Ovary (tissue), 9 donors: ENCODE results near the gene WNK1. TPM values are rescaled to one million over a fixed set of nuclear protein-coding genes. Genes with fewer than 3 reads are reported as not detected.

Experiments
- DNase-seq, 5 donors: peaks; one replicate each; pipeline ENCODE4 v3.0.0-alpha.2; 2019 to 2020
- H3K27ac ChIP-seq, 2 donors: fragments of 200-600 bp; one replicate each; pipeline versions ENCODE4 v1.5.1 to v1.8.0; 2019 to 2022
- H3K27me3 ChIP-seq: fragments of 200-600 bp; one replicate; pipeline ENCODE4 v1.8.0; 2022
- H3K36me3 ChIP-seq: fragments of 200-600 bp; sonication (generic); one replicate; pipeline ENCODE4 v1.5.1; 2019
- H3K4me1 ChIP-seq: one replicate; pipeline ENCODE4 v1.8.1; 2013; ENCODE audit warnings: mild to moderate bottlenecking, moderate library complexity; ENCODE audit not compliant: insufficient read depth
- H3K4me3 ChIP-seq: fragments of 200-600 bp; sonication (generic); one replicate; pipeline ENCODE4 v1.5.1; 2017
- H3K9me3 ChIP-seq, 2 donors: fragments of 200-600 bp in 1 of 2; sonication (generic) in 1 of 2; one replicate each; pipeline versions ENCODE4 v1.5.1 to v1.8.1; 2013 to 2019; ENCODE audit warnings: mild to moderate bottlenecking in 1 of 2, moderate library complexity in 1 of 2
- CTCF ChIP-seq, 3 donors: fragments of 450-650 bp in 2 of 3; fragments of 200-600 bp in 1 of 3; IDR thresholded peaks; one replicate each; pipeline versions ENCODE4 v1.5.1 to v1.8.0; 2016 to 2022; ENCODE audit warnings: antibody characterized with exemption in 3 of 3, mild to moderate bottlenecking in 1 of 3
- EP300 ChIP-seq: sonication (generic); formaldehyde crosslinking; IDR thresholded peaks from one replicate; pipeline ENCODE4 v1.6.1; 2017; ENCODE audit warnings: antibody characterized with exemption
- POLR2A ChIP-seq: fragments of 450-650 bp; IDR thresholded peaks from one replicate; pipeline ENCODE4 v1.6.1; 2017; ENCODE audit warnings: antibody characterized with exemption, mild to moderate bottlenecking, moderate library complexity
- WGBS, 3 donors: extraction: QIAGEN DNeasy Blood & Tissue Kit in 1 of 3; methylation state at CpG; one replicate each; pipeline versions ENCODE4 v1.1.5 to v1.1.7; 2013 to 2017; 5-methylcytosine and 5-hydroxymethylcytosine counted together
- intact Hi-C, 4 donors: fragments of 100-400 bp; cut with DNase I; formaldehyde crosslinking; loops; one replicate each; pipeline versions ENCODE4 v1.11.0 to v1.15.1; 2022 to 2023
- polyA plus RNA-seq, 2 donors: library from polyadenylated mRNA; stranded (reverse); fragments of 200-250 nt in 1 of 2; fragments of 350-450 nt in 1 of 2; fragmentation: Illumina TruSeq in 1 of 2; extraction: RNeasy Lipid Tissue Mini Kit (QIAGEN cat#74804) in 1 of 2; gene quantifications; one replicate each; pipeline ENCODE4 v1.2.3, GENCODE V29; 2013 to 2014
- total RNA-seq, 7 donors: library from RNA; depleted of rRNA in 2 of 7; stranded (reverse); fragments of >200 nt in 2 of 7; fragmentation: NEBNext Ultra II Directional in 3 of 7; extraction: Animal tissue kit (Norgen Biotek cat#: 25700) in 3 of 7; gene quantifications; one replicate each; pipeline versions ENCODE4 v1.1.0 to v1.2.4, GENCODE V29; 2016 to 2023
- donor health status: DM: no; HTN: no; CAD: no; lungs with moderate emphysema.
- donor health status: DM: no; HTN: no; CAD: no.
- donor health status: Bipolar disorder and iron deficiency.
- donor health status: DM: yes; HTN: yes; CAD: no.
- donor health status: DM: no; HTN: no; CAD: no.
- donor health status: DM: yes; HTN: yes; CAD: no.

WNK1 gene
- total and polyA plus RNA-seq, 9 donors, result 26.0 to 144 (median 98.3) TPM

- peaks cover 6% of the 10 kb centered on the region for H3K4me1 ChIP-seq
- intact Hi-C loops, result loop anchor here (5.0 to 10.0 kb wide), 7 partner anchors 59 to 842 kb away; partner anchors contain the start of gene FBXL14 (in 1 of the 4)
These were observed 574 bp downstream of the WNK1 start for GRCh38 chr12:752695-753610.

GRCh38 chr12:753611-754472, 1.5 kb downstream of the WNK1 start:
- peaks cover 6% of the 10 kb centered on the region for H3K4me1 ChIP-seq
- intact Hi-C loops, result loop anchor here (5.0 to 10.0 kb wide), 7 partner anchors 58 to 841 kb away; partner anchors contain the start of gene FBXL14 (in 1 of the 4)
- H3K27me3 ChIP-seq, result no peaks in the 10 kb centered on the region
- TF ChIP-seq POLR2A, result no peak
- no peak for TF ChIP-seq EP300
- no peak for TF ChIP-seq CTCF (IDR thresholded peaks at IDR 0.05)
- no peaks in the 10 kb centered on the region for H3K36me3 ChIP-seq
- peak; percentile 28 to 66 (median 58) for DNase-seq
- WGBS, 3 donors, result 0 to 1% (median 1%) methylated on average over 46 to 63 of the region's 63 CpGs
- peak overlapping the region; percentile 73 for H3K4me3 ChIP-seq
- peak overlapping the region; percentile 98 for H3K27ac ChIP-seq
- H3K9me3 ChIP-seq, result no peaks in the 10 kb centered on the region

More at GRCh38 chr12:752695-753610, 574 bp downstream of the WNK1 start:
- WGBS, 3 donors, result 0 to 1% (median 0%) methylated on average over 74 to 115 of the region's 115 CpGs
- peak in 1 of 3 donors; percentile 22 for TF ChIP-seq CTCF (IDR thresholded peaks at IDR 0.05)
- no peak for TF ChIP-seq POLR2A
- Histone ChIP-seq H3K9me3 (no peaks in the 10 kb centered on the region), H3K4me3 (peak overlapping the region; percentile 73), H3K27me3 (no peaks in the 10 kb centered on the region), H3K27ac (peak overlapping the region; percentile 98), H3K36me3 (no peaks in the 10 kb centered on the region)
- peak in 4 of 5 donors; percentile 59 to 79 (median 68) for DNase-seq

GRCh38 chr12:754473-754820, 2.1 kb downstream of the WNK1 start:
- Histone ChIP-seq H3K4me3 (peak overlapping the region; percentile 73), H3K27ac (peak overlapping the region; percentile 98), H3K4me1 (peaks cover 6% of the 10 kb centered on the region), H3K36me3 (no peaks in the 10 kb centered on the region), H3K27me3 (no peaks in the 10 kb centered on the region), H3K9me3 (no peaks in the 10 kb centered on the region)
- TF ChIP-seq POLR2A, result no peak
- TF ChIP-seq CTCF (IDR thresholded peaks at IDR 0.05), result no peak
- no peak for TF ChIP-seq EP300
- DNase-seq, result peak in 1 of 5 donors; percentile 41
- intact Hi-C loops, result loop anchor here (5.0 to 10.0 kb wide), 7 partner anchors 58 to 840 kb away; partner anchors contain the start of gene FBXL14 (in 1 of the 4)
- 0% methylated on average over 5 of the region's 5 CpGs for WGBS, 3 donors
